H1 (cell line): ENCODE data around the gene TMEM178B. TPM values are rescaled to one million over a fixed set of nuclear protein-coding genes. Genes with fewer than 3 reads are reported as not detected.

Experiments used
- CTCF ChIA-PET: fragments of 300-600 bp; sonication (Branson Sonifier 250); formaldehyde crosslinking; loops from one replicate; lab custom pipeline; 2021; ENCODE audit not compliant: partially characterized antibody; lab: Charles Lee
- POLR2A ChIA-PET: fragments of 300-600 bp; sonication (Branson Sonifier 250); formaldehyde crosslinking; loops from one replicate; lab custom pipeline; 2021; ENCODE audit warnings: inconsistent platforms; ENCODE audit not compliant: partially characterized antibody; lab: Charles Lee
- DNase-seq, 2 experiments: peaks; one replicate each; pipeline versions ENCODE4 v3.0.0 to v3.0.0-alpha.2; 2010 to 2022; ENCODE audit warnings: low spot score in 2 of 2, low read depth in 1 of 2, mixed read lengths in 1 of 2
- FAIRE-seq: peaks from 2 replicates; lab custom pipeline; 2011; peaks lifted over from hg19 to GRCh38; lab: Jason Lieb, UNC
- H2AFZ ChIP-seq: 2 replicates; pipeline ENCODE4 v1.8.1; 2012; ENCODE audit warnings: low read length, inconsistent platforms
- H2AK5ac ChIP-seq: 2 replicates; pipeline ENCODE4 v1.6.1; 2013; ENCODE audit warnings: low read depth, low read length
- H2BK120ac ChIP-seq: replicated peaks from 2 replicates; pipeline ENCODE3; 2013; ENCODE audit warnings: low read depth, low read length, inconsistent platforms
- H2BK12ac ChIP-seq: 2 replicates; pipeline ENCODE4 v1.6.1; 2013; ENCODE audit warnings: low read depth, low read length
- H2BK15ac ChIP-seq: 2 replicates; pipeline ENCODE4 v1.6.1; 2013; ENCODE audit warnings: low read length
- H2BK20ac ChIP-seq: 2 replicates; pipeline ENCODE4 v1.6.1; 2013; ENCODE audit warnings: low read length
- H2BK5ac ChIP-seq: 2 replicates; pipeline ENCODE4 v1.6.1; 2013; ENCODE audit warnings: low read depth, low read length
- H3K14ac ChIP-seq: 2 replicates; pipeline ENCODE4 v1.6.1; 2013; ENCODE audit warnings: inconsistent platforms; ENCODE audit not compliant: insufficient read length
- H3K18ac ChIP-seq: 2 replicates; pipeline ENCODE4 v1.6.1; 2013; ENCODE audit warnings: low read length; ENCODE audit errors: extremely low read depth
- H3K23ac ChIP-seq: 2 replicates; pipeline ENCODE4 v1.6.1; 2013; ENCODE audit warnings: inconsistent platforms; ENCODE audit not compliant: insufficient read length
- H3K23me2 ChIP-seq: 2 replicates; pipeline ENCODE4 v1.6.1; 2013; ENCODE audit warnings: low read depth, low read length
- H3K27ac ChIP-seq: 2 replicates; pipeline ENCODE4 v1.6.1; 2011; ENCODE audit warnings: low read depth, low read length, inconsistent platforms
- H3K27me3 ChIP-seq, 4 experiments: replicated peaks in 1 of 4; 1 replicate in 1 of 4; 2 replicates in 3 of 4; pipeline versions ENCODE4 v1.6.1 to v1.8.1; 2011 to 2013; ENCODE audit warnings: low read length in 3 of 4, mild to moderate bottlenecking in 3 of 4, inconsistent platforms in 2 of 4, mixed read lengths in 2 of 4, moderate library complexity in 1 of 4; ENCODE audit not compliant: control insufficient read depth in 3 of 4, insufficient read depth in 3 of 4; ENCODE audit errors: extremely low read depth in 1 of 4
- H3K36me3 ChIP-seq, 4 experiments: 2 replicates each; pipeline versions ENCODE4 v1.6.1 to v1.8.1; 2011 to 2013; ENCODE audit warnings: mild to moderate bottlenecking in 4 of 4, low read length in 3 of 4, moderate library complexity in 2 of 4, control low read depth in 1 of 4, inconsistent platforms in 1 of 4; ENCODE audit not compliant: insufficient read depth in 4 of 4, control insufficient read depth in 2 of 4
- H3K4ac ChIP-seq: replicated peaks from 2 replicates; pipeline ENCODE3; 2013; ENCODE audit warnings: low read length, low read depth, mixed read lengths, inconsistent platforms; ENCODE audit not compliant: insufficient read length
- H3K4me1 ChIP-seq, 4 experiments: replicated peaks in 1 of 4; 1 replicate in 1 of 4; 2 replicates in 3 of 4; pipeline versions ENCODE4 v1.6.1 to v1.8.1; 2011 to 2013; ENCODE audit warnings: low read length in 3 of 4, inconsistent platforms in 2 of 4, mixed read lengths in 1 of 4; ENCODE audit not compliant: insufficient read depth in 4 of 4, control insufficient read depth in 3 of 4
- H3K4me2 ChIP-seq, 2 experiments: 2 replicates each; pipeline versions ENCODE4 v1.6.1 to v1.8.1; 2011 to 2013; ENCODE audit warnings: low read depth in 2 of 2, low read length in 2 of 2, control low read depth in 1 of 2, inconsistent platforms in 1 of 2, mild to moderate bottlenecking in 1 of 2; ENCODE audit not compliant: insufficient read depth in 1 of 2
- H3K4me3 ChIP-seq, 4 experiments: fragments of 200-600, 300-600 bp in 1 of 4; sonication (generic), shearing (Covaris generic), sonication (Bioruptor Twin) in 1 of 4; 2 replicates each; pipeline versions ENCODE4 v1.5.1 to v1.8.1; 2011 to 2016; ENCODE audit warnings: low read length in 4 of 4, low read depth in 3 of 4, control low read depth in 2 of 4, inconsistent platforms in 2 of 4, mild to moderate bottlenecking in 2 of 4, mixed read lengths in 1 of 4, moderate library complexity in 1 of 4; ENCODE audit not compliant: insufficient read depth in 2 of 4; ENCODE audit errors: extremely low read depth in 1 of 4
- H3K56ac ChIP-seq: replicated peaks from 2 replicates; pipeline ENCODE3; 2013; ENCODE audit warnings: low read depth, mild to moderate bottlenecking, mixed read lengths, low read length, inconsistent platforms; ENCODE audit not compliant: insufficient read length
- H3K79me1 ChIP-seq: 2 replicates; pipeline ENCODE4 v1.6.1; 2013; ENCODE audit warnings: low read depth, low read length, control low read depth
- H3K79me2 ChIP-seq, 2 experiments: 2 replicates each; pipeline versions ENCODE4 v1.6.1 to v1.8.1; 2012 to 2013; ENCODE audit warnings: low read length in 2 of 2, mild to moderate bottlenecking in 2 of 2, inconsistent platforms in 1 of 2; ENCODE audit not compliant: insufficient read depth in 2 of 2, control insufficient read depth in 1 of 2
- H3K9ac ChIP-seq, 4 experiments: replicated peaks in 1 of 4; 1 replicate in 1 of 4; 2 replicates in 3 of 4; pipeline versions ENCODE4 v1.6.1 to v1.8.1; 2011 to 2013; ENCODE audit warnings: low read depth in 3 of 4, low read length in 3 of 4, control low read depth in 2 of 4, mild to moderate bottlenecking in 2 of 4, moderate library complexity in 2 of 4, inconsistent platforms in 1 of 4; ENCODE audit errors: extremely low read depth in 1 of 4
- H3K9me3 ChIP-seq, 2 experiments: 2 replicates each; pipeline versions ENCODE4 v1.6.1 to v1.8.1; 2012 to 2013; ENCODE audit warnings: mild to moderate bottlenecking in 2 of 2, moderate library complexity in 2 of 2, control low read depth in 1 of 2, inconsistent platforms in 1 of 2, low read depth in 1 of 2, low read length in 1 of 2, mixed read lengths in 1 of 2; ENCODE audit not compliant: insufficient read depth in 2 of 2
- H4K20me1 ChIP-seq, 2 experiments: replicated peaks in 1 of 2; 2 replicates each; pipeline versions ENCODE3 to v1.8.1; 2011 to 2013; ENCODE audit warnings: inconsistent platforms in 2 of 2, low read length in 2 of 2, mild to moderate bottlenecking in 1 of 2; ENCODE audit not compliant: insufficient read depth in 2 of 2, control insufficient read depth in 1 of 2
- H4K5ac ChIP-seq: 2 replicates; pipeline ENCODE4 v1.6.1; 2013; ENCODE audit warnings: low read length, low read depth, mixed read lengths, inconsistent platforms; ENCODE audit not compliant: insufficient read length
- H4K8ac ChIP-seq: 2 replicates; pipeline ENCODE4 v1.8.0; 2013; ENCODE audit warnings: mild to moderate bottlenecking, moderate library complexity, low read length, inconsistent platforms; ENCODE audit not compliant: insufficient read depth; ENCODE audit errors: extremely low read depth
- H4K91ac ChIP-seq: replicated peaks from 2 replicates; pipeline ENCODE3; 2013; ENCODE audit warnings: low read length, mixed read lengths, inconsistent platforms; ENCODE audit not compliant: insufficient read length
- BRCA1 ChIP-seq: IDR thresholded peaks from 2 replicates; pipeline ENCODE4 v1.6.1; 2012; ENCODE audit warnings: low read depth, low read length, improper control_type of control experiment
- CBX8 ChIP-seq: fragments of 300-800, 300-1000 bp; sonication (generic); IDR thresholded peaks from 2 replicates; pipeline ENCODE4 v1.7.1; 2016; ENCODE audit warnings: low read depth, low read length, borderline replicate concordance
- KDM5A ChIP-seq: fragments of 200-600 bp; IDR thresholded peaks from 2 replicates; pipeline ENCODE4 v1.7.1; 2012; ENCODE audit warnings: mild to moderate bottlenecking, low read length, inconsistent platforms, mixed read lengths
- MAX ChIP-seq: IDR thresholded peaks from 2 replicates; pipeline ENCODE4 v1.6.1; 2012; ENCODE audit warnings: inconsistent platforms
- PHF8 ChIP-seq: fragments of 200-600 bp; sonication (generic); conservative IDR thresholded peaks from 2 replicates; pipeline ENCODE4 v1.7.1; 2012; ENCODE audit warnings: low read depth, mild to moderate bottlenecking, inconsistent platforms, low read length, moderate library complexity
- POLR2A ChIP-seq, 2 experiments: IDR thresholded peaks; 1 replicate in 1 of 2; 2 replicates in 1 of 2; pipeline ENCODE4 v1.6.1; 2011; ENCODE audit warnings: low read depth in 2 of 2, low read length in 2 of 2, mild to moderate bottlenecking in 2 of 2; ENCODE audit errors: control extremely low read depth in 1 of 2
- TCF12 ChIP-seq: IDR thresholded peaks from 2 replicates; pipeline ENCODE4 v1.6.1; 2011; ENCODE audit warnings: low read depth, mild to moderate bottlenecking, low read length
- WGBS, 2 experiments: shearing (Covaris generic) in 1 of 2; methylation state at CpG; one replicate each; pipeline versions ENCODE4 v1.1.6 to v1.1.7; 2013 to 2015; ENCODE audit warnings: low lambda C conversion rate in 2 of 2, mixed read lengths in 2 of 2, inconsistent platforms in 1 of 2, low coverage in 1 of 2, missing lambda C conversion rate in 1 of 2; ENCODE audit not compliant: insufficient replicate concordance in 2 of 2, insufficient coverage in 1 of 2, insufficient read length in 1 of 2; ENCODE audit errors: extremely low coverage in 1 of 2, missing lambda C conversion rate in 1 of 2; 5-methylcytosine and 5-hydroxymethylcytosine counted together
- polyA plus RNA-seq, 7 experiments: library from polyadenylated mRNA; depleted of rRNA in 3 of 7; stranded (reverse) in 5 of 7; unstranded in 2 of 7; fragments of >200 nt in 5 of 7; fragments of 200-250 nt in 2 of 7; gene quantifications; 1 replicate in 5 of 7; 2 replicates in 1 of 7; 4 replicates in 1 of 7; pipeline versions ENCODE4 v1.2.1 to v1.2.3, GENCODE V29; 2011 to 2013; ENCODE audit warnings: missing spikeins in 2 of 7, mixed read lengths in 2 of 7
- total RNA-seq: library from RNA; stranded (reverse); fragmentation: NEBNext Ultra II Directional; extraction: Animal tissue kit (Norgen Biotek cat#: 25700); gene quantifications from 2 replicates; pipeline ENCODE4 v1.2.1, GENCODE V29; 2021

TMEM178B gene
- total and polyA plus RNA-seq, 2 of the 8 experiments (the other 6 are each of a cell fraction or from before 2014, with no cell fraction given), result 5.3 to 18.1 TPM

GRCh38 chr7:141400356-141400755 is 326.5 kb downstream of the TMEM178B start:
- WGBS, 2 experiments, result 71% methylated on average over 2 of the region's 2 CpGs; no CpG with 5 or more reads in 1 of the 2 experiments
- Histone ChIP-seq H2BK15ac (no peak overlapping the region), H3K36me3 (no peaks in the 10 kb centered on the region), H4K8ac (no peak overlapping the region), H3K9ac (no peak overlapping the region), H2BK20ac (no peak overlapping the region), H3K79me2 (no peaks in the 10 kb centered on the region), H3K27ac (no peak overlapping the region), H3K9me3 (no peaks in the 10 kb centered on the region), H3K27me3 (no peaks in the 10 kb centered on the region), H2BK12ac (no peak overlapping the region), H3K56ac (no peak overlapping the region), H4K91ac (no peak overlapping the region), H3K23me2 (no peaks in the 10 kb centered on the region), H3K18ac (no peak overlapping the region), H3K4me1 (peaks cover 0 to 5% (median 0%) of the 10 kb centered on the region in 4 experiments; a peak in 1 of 7 replicates), H2AK5ac (no peak overlapping the region), H3K4me2 (no peak overlapping the region), H4K5ac (no peak overlapping the region), H2BK120ac (no peak overlapping the region), H3K23ac (no peak overlapping the region), H3K79me1 (no peaks in the 10 kb centered on the region; the same call in 1 of the 2 replicates), H2BK5ac (no peak overlapping the region), H3K14ac (no peak overlapping the region), H3K4me3 (no peak overlapping the region), H2AFZ (no peak overlapping the region), H4K20me1 (no peaks in the 10 kb centered on the region), H3K4ac (no peak overlapping the region)
- DNase-seq, result no peak
- TF ChIP-seq BRCA1 (no peak), POLR2A (IDR thresholded peaks at IDR 0.05; ENCODE audit: control extremely low read depth in 1 of 2, low read depth in 2 of 2, low read length in 2 of 2) (no peak), KDM5A (no peak), CBX8 (no peak), MAX (no peak), TCF12 (no peak), PHF8 (no peak)
- ChIA-PET POLR2A (no interaction called here), CTCF (interaction anchor here (1.1 kb wide), 1 partner anchor 250 kb away, joined by 4 read pairs; no protein-coding TSS in a partner anchor)
- FAIRE-seq, result no peak
